ENCODE measurements around the gene PHF24. TPM values are rescaled to one million over a fixed set of nuclear protein-coding genes. Genes with fewer than 3 reads are reported as not detected.
"Not testable (repeated sequence)": the region's sequence is repeated elsewhere in the genome, so short reads cannot be mapped to it uniquely, and the experiment has no call there.

The PHF24 gene
- polyA plus RNA-seq (2012; ENCODE audit: insufficient read depth, insufficient read length, low read depth) = not detected

DNA sequence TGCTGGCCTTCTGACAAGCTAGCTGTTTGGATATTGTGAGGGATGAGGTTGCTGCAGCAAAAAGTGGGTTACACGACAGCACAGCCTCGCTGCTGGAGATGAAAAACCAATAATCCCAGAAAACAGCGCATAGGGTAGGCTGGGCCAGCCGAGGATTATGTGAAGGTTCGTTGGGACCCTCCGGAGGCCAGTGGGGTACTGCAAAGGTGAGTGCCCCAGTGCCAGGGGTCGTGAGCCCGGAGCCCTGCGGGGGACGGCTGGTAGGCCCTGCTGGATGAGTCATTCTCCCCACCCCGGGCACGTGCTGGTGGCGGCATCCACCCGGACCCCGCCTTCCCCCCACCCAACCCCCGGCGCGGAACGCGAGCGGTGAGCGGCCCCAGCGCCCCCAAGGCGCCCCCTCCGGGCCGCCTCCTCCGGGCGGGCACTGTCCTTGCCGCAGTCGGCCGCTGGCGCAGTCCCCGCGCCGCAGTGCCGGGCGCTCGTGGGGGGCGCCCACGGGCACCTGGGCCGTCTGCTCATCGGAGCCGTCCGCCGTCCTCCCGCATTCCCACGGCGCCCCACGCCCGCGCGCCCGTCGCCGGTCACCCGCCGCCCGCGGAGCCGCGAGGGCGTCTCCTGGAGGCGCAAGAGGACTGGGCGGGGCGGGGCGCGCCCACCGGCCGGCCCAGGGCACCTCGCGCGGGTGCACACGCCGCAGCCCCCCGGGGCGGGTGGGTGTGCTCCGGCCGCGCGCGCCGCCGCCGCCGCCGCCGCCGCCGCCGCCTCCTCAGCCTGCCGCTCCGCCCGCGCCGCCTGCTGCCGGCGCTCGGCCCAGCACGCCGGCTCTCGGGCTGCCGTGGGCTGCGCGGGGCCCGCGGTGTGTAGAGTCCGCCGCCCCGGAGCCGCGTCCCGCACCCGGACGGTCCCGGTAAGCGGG is at the start of gene PHF24:
PHF24 (plus strand) TSS at position 794 of the 919 bp plus-strand sequence. CDS start 13,014 bp downstream, outside the sequence.
- H3K4me1 ChIP-seq = no peaks in the 10 kb centered on the region
- no peaks in the 10 kb centered on the region for H3K36me3 ChIP-seq
- no peak within 1 kb of the TSS for H3K4me3 ChIP-seq (ENCODE audit: low read depth, low read length)
- H3K27me3 ChIP-seq = peaks cover 88% of the 10 kb centered on the region
- TF ChIP-seq, protein P1, sequence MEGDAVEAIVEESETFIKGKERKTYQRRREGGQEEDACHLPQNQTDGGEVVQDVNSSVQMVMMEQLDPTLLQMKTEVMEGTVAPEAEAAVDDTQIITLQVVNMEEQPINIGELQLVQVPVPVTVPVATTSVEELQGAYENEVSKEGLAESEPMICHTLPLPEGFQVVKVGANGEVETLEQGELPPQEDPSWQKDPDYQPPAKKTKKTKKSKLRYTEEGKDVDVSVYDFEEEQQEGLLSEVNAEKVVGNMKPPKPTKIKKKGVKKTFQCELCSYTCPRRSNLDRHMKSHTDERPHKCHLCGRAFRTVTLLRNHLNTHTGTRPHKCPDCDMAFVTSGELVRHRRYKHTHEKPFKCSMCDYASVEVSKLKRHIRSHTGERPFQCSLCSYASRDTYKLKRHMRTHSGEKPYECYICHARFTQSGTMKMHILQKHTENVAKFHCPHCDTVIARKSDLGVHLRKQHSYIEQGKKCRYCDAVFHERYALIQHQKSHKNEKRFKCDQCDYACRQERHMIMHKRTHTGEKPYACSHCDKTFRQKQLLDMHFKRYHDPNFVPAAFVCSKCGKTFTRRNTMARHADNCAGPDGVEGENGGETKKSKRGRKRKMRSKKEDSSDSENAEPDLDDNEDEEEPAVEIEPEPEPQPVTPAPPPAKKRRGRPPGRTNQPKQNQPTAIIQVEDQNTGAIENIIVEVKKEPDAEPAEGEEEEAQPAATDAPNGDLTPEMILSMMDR (IDR thresholded peaks at IDR 0.05; ENCODE audit: low read depth, low read length) = no peak
- peak; percentile 30 for DNase-seq
- no peaks in the 10 kb centered on the region; the same call in 1 of the 2 replicates for H3K9me3 ChIP-seq

- H3K36me3 ChIP-seq = no peaks in the 10 kb centered on the region
- H3K27me3 ChIP-seq = peaks cover 5% of the 10 kb centered on the region; the same call in 1 of the 2 replicates
- TF ChIP-seq, protein P1 (IDR thresholded peaks at IDR 0.05; ENCODE audit: low read depth, low read length) = no peak
- H3K4me1 ChIP-seq = no peaks in the 10 kb centered on the region
- peak; percentile 23 for DNase-seq
- no peak overlapping the region for H3K4me3 ChIP-seq (ENCODE audit: low read depth, low read length)
- H3K9me3 ChIP-seq = no peaks in the 10 kb centered on the region
These were observed 31.0 kb upstream of the PHF24 start for GRCh38 chr9:34927061-34927460.

DNA sequence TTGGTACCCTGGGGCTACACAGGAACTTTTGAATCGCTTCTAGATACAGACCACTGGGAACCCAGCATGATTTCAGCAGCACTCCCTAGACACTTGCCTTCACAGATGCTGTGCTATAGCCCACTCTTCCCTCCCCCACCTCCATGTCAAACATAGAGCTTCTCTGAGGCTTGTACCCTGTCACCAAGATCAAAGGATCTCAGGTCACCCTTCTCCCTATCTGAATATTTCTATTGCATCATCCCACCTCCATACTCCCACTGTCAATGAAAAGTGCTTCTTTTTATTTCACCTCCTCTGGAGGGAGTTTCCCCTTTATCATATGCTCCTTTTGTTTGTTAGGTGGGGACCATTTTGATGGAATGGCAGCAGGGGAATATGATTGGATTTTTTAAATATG is 29.2 kb upstream of the PHF24 start:
- H3K27me3 ChIP-seq = peaks cover 3% of the 10 kb centered on the region; the same call in 1 of the 2 replicates
- no peaks in the 10 kb centered on the region for H3K36me3 ChIP-seq
- no peaks in the 10 kb centered on the region for H3K4me1 ChIP-seq
- H3K9me3 ChIP-seq = no peaks in the 10 kb centered on the region
- H3K4me3 ChIP-seq (ENCODE audit: low read depth, low read length) = no peak overlapping the region
- TF ChIP-seq, protein P1 (IDR thresholded peaks at IDR 0.05; ENCODE audit: low read depth, low read length) = no peak
- no peak for DNase-seq

GRCh38 chr9:34929506-34930102 is 28.5 kb upstream of the PHF24 start:
- peak; percentile 52 for DNase-seq
- TF ChIP-seq, protein P1 (IDR thresholded peaks at IDR 0.05; ENCODE audit: low read depth, low read length) = peak; percentile 88
- no peaks in the 10 kb centered on the region for H3K9me3 ChIP-seq
- H3K27me3 ChIP-seq = peaks cover 3% of the 10 kb centered on the region; the same call in 1 of the 2 replicates
- no peaks in the 10 kb centered on the region for H3K4me1 ChIP-seq
- H3K4me3 ChIP-seq (ENCODE audit: low read depth, low read length) = no peak overlapping the region
- no peaks in the 10 kb centered on the region for H3K36me3 ChIP-seq

GRCh38 chr9:34939989-34940388 is 18.1 kb upstream of the PHF24 start:
- not testable (repeated sequence) for H3K4me3 ChIP-seq (ENCODE audit: low read depth, low read length); H3K27me3 ChIP-seq; DNase-seq; H3K4me1 ChIP-seq; H3K9me3 ChIP-seq; H3K36me3 ChIP-seq

DNA sequence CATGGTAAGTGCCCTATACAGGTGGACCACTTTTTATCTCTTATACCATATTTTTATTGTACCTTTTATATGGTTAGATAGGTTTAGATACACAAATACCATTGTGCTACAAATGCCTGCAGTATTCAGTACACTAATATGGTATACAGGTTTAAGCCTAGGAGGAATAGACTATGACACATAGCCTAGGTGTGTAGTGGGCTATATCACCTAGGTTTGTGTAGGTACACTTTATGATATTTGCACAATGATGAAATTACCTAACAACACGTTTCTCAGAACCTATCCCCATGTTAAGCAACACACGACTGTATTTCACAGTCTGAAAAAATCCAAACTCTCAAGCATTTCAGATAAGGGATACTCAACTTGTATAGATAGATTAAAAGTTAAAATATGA is 9.6 kb upstream of the PHF24 start:
- Histone ChIP-seq H3K9me3 (no peaks in the 10 kb centered on the region), H3K4me3 (ENCODE audit: low read depth, low read length) (no peak overlapping the region), H3K36me3 (no peaks in the 10 kb centered on the region), H3K4me1 (no peaks in the 10 kb centered on the region), H3K27me3 (peaks cover 29% of the 10 kb centered on the region)
- DNase-seq = no peak
- TF ChIP-seq, protein P1 (IDR thresholded peaks at IDR 0.05; ENCODE audit: low read depth, low read length) = no peak
